Islet precursor cell (in vitro differentiated cells): ENCODE measurements around the gene RTN4R.

Experiments
- DNase-seq: peaks from one replicate; pipeline ENCODE4 v3.0.0-alpha.2; 2018

RTN4R gene

DNA sequence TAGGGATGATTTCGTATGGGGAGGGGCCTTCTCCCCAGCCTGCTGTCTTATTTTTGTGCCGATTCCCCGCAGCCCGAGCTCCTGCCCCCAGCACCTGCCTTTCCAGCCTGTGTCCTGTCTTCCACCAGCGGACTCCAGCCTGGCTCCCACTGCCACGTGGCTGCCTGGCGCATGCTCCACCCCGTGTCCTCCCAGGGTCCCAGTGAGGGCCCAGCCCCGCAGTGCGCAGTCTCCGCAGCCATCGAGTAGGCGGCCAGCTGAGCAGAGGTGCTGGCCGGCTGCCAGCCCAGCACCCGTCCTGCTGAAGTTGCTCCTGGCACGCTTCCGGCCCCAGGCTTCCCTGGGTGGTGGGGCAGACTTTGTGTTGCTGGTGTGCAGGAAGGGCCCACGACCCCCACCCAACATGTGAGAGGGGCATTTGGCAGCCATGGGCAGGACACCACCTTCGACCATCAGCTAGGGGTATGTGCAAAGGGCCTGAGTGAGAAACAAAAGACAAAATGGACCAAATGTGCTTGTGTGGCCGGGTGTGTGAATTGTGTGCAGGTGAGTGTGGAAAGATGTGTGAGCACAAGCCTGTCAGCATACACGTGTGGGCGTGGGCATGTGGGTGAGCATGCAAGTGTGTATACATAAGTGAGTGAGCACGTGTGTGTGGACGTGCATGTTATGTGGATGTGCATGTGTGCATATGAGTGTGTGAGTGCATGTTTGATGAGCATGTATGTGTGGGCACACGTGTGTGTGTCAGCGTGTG lies 55.9 kb downstream of the RTN4R start:
- no peak for DNase-seq

DNA sequence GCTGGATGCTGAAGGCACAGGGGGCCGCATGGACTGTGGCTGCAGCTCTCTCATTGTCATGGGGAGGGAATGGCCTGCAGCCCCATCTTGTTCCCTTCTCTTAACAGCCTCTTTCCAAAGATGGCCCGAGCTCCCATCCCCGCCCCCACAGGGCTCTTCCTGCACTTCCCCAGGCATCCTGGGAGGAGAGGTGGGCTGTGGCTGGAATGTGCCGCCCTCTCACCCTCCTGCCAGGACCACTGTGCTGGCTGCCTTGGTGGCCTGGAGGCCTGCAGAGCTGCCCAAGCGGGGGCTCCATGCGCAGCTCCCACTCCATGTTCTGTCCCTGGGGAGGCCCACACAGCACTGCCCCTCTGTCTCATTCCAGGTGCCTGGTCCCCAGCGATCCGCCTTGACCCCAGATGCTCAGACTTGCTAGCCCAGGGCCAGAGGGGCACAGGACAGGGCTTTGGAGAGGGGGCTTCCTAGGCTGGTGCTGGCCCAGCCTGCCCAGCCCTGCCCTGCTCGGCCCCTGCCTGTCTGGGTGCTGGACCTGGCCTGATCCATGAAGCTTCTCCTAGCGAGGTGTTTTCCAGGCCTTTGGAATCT lies 56.6 kb downstream of the RTN4R start:
- DNase-seq, result no peak

DNA sequence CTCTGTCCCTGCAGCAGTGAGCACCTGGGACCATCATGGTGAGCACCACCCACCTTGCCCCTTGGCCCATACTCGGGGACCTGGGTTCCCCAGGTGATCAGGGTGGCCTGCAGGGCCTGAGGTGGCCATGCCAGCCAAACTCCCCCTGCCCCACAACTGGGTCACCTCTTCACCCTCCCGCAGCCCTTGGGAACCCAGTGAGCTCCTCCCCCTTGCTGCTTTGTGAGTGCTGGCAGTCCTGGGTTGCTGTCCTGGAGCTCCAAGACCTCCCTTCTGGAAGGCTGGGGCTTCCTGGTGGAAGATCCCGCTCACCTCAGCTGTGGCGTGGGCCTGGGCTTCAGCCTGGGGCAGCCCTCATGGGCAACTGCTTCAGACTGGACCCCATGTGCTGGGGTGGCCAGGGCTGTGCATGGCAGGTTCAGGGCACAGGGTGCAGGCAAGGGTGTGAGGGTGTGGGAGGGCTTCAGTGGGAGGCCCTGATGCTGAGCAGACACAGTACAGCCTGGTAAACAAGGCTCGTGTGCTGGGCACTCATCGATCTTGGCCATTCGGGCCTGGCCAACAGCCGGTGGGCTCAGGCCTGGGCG lies 57.6 kb downstream of the RTN4R start:
- no peak for DNase-seq

DNA sequence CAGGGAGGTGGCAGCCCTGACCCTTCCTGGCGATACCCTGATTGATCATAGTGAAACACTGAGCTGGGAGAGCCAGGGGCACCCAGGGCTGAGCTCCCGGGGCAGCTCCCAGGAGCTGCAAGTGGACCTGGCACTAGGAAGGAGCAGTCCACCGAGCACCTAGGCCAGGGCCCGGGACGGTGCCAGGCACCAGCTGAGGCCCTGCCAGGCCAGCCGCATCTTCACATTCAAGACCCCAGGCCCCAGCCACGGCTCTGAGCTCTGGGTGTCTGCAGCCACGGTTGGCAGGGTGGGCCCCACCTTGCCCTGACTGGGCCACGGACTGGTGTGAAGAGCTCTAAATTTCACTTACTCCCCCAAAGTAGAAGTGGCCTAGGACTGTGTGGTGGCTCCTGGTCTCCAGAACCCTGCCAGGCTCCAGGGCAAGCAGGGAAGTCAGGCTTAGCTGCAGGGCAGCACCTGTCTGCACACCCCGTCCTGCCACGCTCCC lies 58.3 kb downstream of the RTN4R start:
- no peak for DNase-seq

DNA sequence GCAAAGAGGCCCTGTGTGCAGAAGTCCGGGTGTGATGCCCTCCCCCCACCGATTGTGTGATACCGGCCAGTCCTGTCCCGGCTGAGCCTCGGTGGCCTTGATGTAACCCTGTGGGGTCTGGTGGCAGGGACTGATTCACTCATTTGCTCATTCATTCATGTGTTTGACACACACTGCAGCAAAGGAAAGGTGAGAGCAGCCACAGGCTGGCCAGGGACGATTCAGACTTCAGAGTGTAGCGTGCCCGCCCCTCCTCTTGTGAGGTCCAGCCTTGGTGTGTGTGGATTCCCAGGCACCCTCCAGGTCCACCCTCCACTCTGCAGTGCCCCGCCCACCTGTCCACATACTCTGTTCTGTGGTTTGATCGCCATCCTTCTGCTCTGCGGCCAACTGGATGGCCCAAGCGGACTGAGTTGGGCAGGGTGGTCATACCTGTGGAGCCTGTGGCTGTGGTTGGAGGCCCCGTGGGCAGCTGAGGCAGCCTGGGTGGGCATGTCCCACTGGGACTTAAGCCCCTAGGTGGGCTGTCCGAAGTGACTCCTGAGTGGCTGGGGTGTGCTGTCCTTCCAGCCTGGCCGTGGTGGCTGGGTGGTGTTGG lies 59.3 kb downstream of the RTN4R start:
- DNase-seq, result no peak

DNA sequence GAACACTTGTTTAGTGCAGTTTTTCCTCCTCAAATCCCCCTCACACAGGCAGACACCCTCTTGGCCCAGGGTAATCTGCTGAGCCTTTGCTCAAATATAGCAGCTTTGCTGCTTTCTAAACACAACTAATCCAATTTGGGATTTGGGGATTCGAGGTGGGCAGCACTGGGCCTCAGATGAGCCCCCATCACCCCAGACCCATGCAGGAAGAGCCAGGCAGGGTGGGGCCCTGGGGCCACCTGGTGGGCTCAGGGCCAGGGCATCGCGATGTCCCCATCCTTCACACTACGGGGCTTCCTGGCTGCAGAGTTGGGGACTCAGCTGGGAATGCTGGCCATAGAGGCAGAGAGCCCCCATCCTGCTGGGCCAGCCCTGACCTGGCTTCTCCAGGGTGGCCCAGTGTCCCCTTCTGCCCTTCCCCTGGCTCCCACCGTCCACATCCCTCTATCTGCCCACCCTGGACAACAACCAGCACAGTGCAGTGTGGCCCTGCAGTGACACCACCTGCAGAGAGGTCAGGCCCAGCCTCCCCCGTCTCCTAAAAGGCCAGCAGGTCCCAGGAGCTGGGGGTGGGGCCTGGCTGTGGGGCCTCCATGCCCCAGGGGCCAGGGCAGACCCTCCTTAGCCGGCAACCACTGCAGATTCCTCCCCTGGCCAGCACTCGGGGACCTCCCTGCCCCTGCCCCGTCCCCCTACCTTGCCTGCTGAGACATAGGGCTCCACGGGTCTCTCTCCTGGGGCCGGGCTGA lies 60.7 kb downstream of the RTN4R start:
- DNase-seq, result no peak

DNA sequence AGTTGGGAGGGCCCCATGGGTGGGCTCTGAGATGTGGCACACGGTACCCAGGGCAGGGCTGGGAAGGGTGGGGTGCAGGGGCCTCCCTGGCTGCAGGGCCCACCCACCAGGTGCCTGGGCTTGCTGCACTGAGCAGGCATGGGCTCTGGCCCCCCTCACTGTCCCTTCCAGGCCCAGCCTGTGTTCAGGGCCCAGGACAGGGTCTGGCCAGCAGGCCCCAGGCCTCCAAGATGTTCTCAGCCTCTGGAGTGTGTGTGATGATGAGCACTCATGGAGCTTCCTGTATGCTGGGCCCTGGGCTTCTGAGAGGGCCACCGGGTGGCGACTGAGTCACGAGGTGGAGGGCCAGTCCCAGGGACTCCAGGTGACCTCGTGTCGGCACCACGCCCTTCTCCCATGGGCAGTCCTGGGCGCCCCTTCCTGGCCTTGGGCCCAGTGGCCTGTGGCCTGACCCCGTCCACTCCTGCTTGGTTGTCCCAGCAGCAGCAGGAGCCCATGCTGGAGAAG lies 61.4 kb downstream of the RTN4R start:
- no peak for DNase-seq

DNA sequence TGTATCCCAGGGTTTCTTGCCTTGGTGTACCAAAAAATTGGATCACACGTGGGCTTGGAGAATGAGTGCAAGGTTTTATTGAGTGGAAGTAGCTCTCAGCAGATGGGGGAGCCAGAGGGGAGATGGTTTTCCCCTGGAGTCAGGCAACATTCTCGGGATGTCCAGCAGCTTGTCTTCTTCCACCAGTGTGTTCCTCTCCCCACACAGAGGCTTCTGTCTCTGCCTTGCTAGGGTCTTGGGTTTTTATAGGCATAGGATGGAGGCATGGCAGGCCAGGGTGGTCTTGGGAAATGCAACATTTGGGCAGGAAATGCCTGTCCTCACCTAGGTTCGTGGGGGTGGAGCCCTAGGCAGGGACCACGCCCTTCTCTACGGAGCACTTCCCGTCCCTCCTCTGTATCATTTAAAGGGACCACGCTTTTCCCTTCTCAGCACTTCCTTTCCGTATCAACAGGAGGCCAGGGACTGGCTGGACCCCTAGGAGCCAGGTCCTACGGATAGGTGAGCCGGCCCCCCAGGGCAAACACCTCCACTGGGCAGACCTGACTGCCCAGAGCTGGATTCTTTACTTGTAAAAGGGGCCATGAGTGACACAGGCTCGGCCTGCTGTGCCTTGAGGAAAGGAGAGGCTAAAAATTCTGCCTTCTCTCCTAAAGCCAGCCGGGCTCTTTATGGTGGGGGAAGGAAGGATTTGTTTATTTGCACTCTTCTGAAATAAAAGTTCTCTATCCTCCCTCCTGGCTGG lies 62.0 kb downstream of the RTN4R start:
- DNase-seq, result peak; percentile 78

DNA sequence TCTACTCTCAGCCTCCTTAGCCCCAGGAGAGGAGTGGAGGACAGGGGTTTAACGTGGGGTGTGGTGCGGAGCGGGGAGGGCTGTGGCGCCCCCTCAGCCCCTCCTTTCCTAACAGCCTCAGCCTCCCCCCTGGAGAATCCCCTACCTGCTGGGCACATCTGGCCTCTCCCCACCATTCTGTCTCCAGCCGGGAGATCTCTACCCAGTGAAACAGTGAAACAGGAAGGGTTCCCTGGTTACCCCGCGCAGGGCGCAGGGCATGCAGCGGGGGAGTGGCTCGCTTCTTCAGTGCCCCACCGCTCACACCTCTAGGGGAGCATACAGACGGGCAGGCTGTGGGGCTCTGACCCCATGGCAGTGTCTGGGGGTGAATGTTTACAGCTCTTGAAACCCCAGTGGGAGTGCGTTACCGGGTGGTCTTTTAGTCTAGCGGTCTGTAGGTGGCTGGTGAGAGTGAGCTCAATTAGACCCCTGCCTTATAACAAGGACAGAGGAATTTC lies 62.6 kb downstream of the RTN4R start:
- no peak for DNase-seq

DNA sequence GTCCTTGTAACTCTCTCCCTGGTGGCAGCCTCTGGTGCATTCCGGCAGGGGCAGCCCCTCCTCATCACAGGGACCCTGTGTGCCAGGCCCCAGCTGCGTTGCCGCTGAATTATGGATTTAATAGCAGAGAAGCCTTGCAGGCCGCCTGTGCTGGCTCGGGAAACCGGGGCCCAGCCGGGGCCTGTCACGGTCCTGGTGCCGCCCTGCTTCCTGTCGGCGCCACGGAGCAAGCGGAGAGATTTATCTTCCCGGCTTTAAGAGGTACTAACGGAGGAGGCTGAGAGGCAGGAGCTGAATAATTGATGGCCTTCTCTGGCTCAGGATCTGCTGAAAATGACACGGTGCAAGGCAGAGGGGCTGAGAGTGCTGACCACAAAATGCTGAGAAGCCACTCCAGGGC lies 63.3 kb downstream of the RTN4R start:
- peak; percentile 64 for DNase-seq

DNA sequence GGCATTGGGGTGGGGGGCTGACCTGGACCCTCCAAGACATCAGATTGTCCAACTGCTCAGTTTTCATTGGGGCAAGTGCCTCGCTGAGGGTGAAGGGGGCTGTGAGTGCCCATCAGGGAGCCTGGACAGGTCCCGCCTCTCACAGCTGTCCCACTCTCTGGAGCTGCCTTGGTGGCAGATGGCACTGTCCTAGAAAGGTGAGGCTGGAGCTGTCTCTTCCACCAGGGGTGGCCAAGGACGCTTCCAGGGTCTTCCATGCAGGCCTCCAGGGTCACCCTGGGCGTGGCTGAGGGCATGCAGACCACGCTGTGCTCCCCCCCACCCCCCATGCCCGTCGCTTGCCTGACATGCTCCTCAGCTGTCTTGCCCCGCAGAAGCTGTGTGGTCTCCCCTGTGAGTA lies 63.8 kb downstream of the RTN4R start:
- no peak for DNase-seq

DNA sequence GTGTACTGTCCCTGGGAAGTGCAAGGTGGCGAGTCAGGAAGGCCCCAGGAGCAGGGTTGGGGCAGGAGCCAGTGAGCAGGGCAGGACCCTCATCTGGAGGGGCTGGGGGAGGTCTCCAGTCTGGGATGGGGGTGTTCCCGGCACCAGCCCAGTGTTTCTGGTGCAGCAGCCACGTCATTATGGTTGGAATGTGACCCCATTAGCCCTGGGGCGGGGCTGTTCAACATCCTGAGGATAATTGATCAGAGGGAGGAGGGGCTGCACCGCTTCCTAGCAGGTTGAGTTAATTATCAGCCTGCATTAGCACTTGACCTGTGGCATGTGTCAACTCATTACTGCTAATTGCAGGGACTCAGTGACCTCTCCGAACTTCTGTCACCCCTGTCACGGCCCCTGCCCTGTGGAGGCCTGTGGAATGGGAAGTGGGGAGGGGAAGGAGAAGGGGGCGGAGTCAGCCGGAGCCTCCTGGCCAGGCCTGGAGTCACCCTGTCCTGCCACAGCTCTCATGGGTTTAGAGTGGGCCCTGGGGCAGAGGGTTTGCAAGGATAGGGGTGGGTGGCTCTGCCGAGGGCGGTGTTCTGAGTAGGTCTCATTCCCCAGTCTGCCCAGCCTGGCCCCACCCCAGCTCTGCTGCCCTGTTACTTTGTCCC lies 64.4 kb downstream of the RTN4R start:
- DNase-seq, result peak; percentile 98

DNA sequence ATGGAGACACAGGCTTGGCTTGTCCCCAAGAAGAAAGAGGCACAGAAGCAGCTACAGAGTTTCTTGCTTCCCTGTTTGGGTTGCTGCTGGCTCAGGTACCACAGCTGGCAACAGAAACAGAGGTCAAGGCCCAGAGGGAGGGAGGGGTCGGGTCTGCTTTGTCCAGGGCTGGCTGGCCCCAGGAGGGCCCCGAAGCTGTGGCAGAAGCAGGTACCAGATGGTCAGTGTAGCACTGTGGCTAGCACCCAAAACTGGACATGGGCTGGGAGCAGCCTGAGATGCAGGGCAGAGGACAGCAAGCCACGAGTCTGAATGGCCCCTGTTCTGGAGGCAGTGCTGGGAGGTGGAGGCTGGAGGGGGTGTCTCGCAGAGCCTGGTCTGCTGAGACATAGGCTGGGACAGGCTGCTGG lies 65.0 kb downstream of the RTN4R start:
- DNase-seq, result no peak

DNA sequence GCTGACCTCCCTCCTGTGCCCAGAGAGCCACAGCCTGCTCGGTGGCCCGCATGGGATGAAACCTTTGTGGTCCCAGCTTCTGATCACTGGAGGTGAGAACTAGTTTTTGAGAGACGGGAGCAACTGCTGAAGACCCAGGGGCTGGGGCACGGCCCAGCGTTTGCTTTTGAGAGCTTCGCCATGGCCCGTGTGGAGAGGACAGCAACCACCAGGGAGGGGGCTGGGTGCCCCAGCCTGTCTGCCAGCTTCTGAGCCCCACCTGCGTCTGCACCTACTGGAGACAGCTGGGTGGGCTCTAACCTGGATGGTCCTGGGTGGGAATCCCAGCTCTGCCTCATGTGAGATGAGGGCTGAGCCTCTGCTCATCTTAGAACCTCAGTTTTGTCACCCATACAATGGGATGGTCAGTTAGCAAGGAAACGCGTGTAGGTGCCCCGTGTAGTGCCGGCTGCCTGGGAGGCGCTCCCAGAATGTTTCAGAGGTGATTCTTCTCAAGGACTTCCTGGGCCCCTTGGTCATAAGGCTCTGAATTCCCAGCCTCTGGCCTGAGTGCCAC lies 66.2 kb downstream of the RTN4R start:
- no peak for DNase-seq

DNA sequence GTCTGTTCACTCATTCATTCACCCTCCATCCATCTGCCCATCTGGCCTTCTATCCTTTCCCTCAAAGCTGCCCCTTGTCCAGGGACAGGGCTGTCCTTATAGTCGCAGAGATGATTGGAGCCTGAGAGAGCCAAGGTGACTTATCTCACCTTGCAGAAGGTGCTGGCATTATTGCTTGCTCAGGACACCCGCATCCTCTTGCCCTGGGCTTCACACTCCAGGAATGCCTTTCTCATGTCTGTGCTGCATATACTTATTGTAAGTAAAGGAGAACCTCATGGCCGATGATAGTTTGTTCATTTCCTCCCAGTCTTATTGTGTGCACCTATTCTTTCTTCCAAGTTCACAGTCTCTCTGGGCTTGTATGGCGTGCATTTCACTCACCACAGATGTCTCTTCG lies 68.2 kb downstream of the RTN4R start:
- DNase-seq, result no peak

DNA sequence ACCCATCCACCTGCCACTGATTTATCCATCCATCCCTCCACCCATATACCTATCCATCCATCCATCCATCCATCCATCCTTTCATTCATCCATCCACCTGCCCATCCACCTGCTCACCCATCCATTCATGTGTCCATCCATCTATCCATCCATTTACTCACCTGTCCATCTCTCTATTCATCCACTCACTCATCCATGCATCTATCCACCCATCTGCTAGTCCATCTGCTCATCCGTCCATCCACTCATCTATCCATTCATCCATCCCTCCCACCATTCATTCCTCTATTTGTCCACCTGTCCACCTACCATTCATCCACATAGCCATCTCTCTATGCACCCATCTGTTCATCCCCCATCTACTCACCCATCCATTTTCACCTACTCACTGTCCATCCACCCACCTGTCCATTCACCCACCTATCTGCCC lies 68.7 kb downstream of the RTN4R start:
- no peak for DNase-seq

DNA sequence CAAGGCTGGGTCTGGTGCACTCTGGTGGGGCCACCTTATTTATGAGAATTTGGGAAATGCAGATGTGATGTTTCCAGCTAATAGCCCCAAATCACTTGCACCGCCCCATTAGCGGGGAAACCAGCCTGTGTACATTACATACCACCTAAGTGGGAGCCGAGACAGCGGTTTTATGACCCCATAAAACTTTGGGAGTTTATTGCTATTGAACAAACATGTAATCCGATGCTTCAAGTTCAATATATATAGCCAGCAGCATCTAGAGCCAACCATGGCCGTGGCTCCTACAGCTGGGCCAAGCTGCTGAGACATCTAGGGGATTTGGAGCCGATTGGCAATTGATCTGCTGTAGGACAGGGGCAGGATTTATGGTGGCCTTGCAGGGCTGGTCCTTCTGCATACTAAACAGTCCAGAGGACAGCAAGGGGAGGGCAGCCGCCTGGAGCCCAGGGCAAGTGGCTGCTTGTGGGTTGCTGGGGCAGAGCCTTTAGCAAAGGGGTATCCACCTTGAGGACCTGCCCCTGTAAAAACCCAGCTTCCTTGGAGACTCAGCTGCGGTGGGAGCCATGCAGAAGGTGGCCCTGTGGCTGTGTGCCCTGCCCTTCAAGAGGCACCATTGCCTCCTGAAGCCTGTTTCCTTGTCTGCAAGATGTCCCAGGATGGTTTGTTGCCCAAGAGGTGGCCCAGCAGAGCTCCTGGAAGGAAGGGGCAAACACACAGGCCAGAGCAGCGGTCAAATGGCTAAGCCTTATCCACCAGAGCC lies 69.4 kb downstream of the RTN4R start:
- DNase-seq, result no peak

DNA sequence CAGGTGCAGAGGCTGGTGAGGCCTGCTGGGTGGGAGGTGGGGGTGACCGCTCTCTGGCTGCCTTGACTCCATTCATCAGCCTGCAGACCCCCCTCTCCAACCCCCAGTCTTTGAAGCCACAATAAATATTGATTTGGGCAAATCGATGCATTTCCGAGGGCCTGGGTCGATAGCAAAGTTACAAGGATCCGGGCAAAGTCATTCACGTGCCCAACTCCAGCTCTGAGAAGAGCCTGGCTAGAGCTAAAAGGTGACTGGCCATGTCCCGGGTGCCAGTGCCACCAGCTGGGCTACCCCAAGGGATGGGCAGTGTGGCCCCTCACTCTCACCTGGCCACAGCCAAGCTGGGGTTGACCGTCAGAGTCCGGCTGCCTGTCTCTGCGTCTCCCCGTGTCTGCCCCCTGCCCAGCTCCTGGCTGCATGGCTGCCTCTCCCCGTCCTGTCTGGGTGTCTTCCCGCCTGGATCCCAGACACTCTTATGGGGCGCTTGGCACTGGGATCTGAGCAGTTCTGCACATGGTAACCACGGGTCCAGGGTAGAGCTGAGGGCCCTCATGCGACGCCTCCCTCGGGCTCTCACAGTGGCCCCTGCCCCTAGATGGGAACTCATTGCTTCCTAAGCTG lies 70.6 kb downstream of the RTN4R start:
- no peak for DNase-seq

DNA sequence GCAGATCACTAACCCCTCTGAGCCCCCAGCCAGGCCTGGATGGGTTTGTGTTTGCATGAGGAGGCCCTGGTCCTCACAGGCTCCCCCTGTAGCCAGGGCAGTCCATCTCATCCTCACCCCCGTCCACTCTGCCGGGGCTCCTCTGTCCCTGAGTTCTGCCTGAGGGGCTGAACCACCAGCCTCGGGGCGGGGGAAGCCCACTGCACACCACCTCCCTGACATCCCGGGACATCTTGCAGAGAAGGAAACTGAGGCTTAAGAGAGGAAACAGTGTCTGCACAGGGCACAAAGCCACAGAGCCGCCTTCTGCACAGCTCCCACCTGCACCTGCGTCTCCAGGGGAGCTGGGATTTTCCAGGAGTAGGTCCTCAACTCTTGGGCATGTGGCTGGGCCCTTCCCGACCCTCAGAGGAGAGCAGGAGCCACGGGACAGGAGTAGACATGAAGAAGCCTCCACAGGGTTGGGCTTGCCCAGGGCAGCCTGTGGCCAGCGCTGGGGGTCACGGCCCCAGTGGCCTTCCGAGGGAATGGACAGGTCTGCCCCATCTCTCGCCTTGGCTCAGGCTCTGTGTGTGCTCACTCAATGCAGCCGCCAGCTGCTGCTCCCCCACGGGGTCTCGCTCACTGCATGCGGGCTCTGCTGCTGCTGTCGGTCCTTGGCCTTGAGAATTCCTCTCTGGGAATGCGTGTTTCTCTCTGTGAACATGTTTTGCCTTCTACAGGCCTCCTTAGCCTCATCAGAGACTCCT lies 71.8 kb downstream of the RTN4R start:
- no peak for DNase-seq
